VCaP (cell line): ENCODE data around the gene TPGS2.
"Not testable (repeated sequence)": the region's sequence is repeated elsewhere in the genome, so short reads cannot be mapped to it uniquely, and the experiment has no call there.

Experiments
- H3K27ac ChIP-seq: fragments of 450-650 bp; 2 replicates; pipeline ENCODE4 v1.5.1; 2017
- TF ChIP-seq, protein P1 (sequence below): fragments of 450-650 bp; conservative IDR thresholded peaks from 2 replicates; pipeline ENCODE4 v1.5.1; 2017; ENCODE audit warnings: mild to moderate bottlenecking, moderate library complexity

Gene TPGS2

GRCh38 chr18:36828630-36829361 lies at the start of gene TPGS2, which contains the start of gene KIAA1328:
TPGS2 (minus strand) TSS chr18:36829002; CDS start chr18:36828767, 235 bp downstream.
KIAA1328 (plus strand) TSS chr18:36829127; CDS start chr18:36829139, 12 bp downstream.
- TF ChIP-seq, protein P1, sequence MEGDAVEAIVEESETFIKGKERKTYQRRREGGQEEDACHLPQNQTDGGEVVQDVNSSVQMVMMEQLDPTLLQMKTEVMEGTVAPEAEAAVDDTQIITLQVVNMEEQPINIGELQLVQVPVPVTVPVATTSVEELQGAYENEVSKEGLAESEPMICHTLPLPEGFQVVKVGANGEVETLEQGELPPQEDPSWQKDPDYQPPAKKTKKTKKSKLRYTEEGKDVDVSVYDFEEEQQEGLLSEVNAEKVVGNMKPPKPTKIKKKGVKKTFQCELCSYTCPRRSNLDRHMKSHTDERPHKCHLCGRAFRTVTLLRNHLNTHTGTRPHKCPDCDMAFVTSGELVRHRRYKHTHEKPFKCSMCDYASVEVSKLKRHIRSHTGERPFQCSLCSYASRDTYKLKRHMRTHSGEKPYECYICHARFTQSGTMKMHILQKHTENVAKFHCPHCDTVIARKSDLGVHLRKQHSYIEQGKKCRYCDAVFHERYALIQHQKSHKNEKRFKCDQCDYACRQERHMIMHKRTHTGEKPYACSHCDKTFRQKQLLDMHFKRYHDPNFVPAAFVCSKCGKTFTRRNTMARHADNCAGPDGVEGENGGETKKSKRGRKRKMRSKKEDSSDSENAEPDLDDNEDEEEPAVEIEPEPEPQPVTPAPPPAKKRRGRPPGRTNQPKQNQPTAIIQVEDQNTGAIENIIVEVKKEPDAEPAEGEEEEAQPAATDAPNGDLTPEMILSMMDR, result peak; percentile 67
- peak within 1 kb of the TSS; percentile 85 for H3K27ac ChIP-seq

- not testable (repeated sequence) for H3K27ac ChIP-seq
These were observed 45.0 kb upstream of the TPGS2 start for GRCh38 chr18:36873826-36874225.

GRCh38 chr18:36872329-36872728 lies 43.5 kb upstream of the TPGS2 start:
- H3K27ac ChIP-seq, result no peak overlapping the region
- TF ChIP-seq, protein P1, result no peak

- TF ChIP-seq, protein P1, result no peak
These were observed 43.0 kb upstream of the TPGS2 start for GRCh38 chr18:36871801-36872200.

GRCh38 chr18:36867056-36867455 lies 38.3 kb upstream of the TPGS2 start:
- no peak overlapping the region for H3K27ac ChIP-seq
- TF ChIP-seq, protein P1, result no peak

More at GRCh38 chr18:36871801-36872200, 43.0 kb upstream of the TPGS2 start:
- no peak overlapping the region for H3K27ac ChIP-seq

DNA sequence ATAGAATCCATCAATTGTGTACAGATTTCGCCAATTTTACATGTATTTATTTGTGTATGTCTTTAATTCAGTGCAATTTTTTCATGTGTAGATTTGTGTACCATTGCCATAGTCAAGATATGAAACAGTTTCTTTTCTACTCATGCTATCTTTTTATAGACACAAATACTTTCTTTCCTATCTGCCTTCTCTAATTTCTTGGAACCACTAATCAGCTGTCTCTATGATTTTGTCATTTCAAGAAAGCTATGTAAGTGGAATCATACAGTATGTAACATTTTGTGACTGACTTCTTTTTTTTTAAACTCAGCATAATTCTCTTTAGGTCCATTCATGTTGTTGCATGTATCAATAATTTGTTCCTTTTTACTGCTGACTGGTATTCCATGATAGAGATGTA lies 33.4 kb upstream of the TPGS2 start:
- TF ChIP-seq, protein P1, result no peak
- no peak overlapping the region for H3K27ac ChIP-seq

- TF ChIP-seq, protein P1, result no peak
- no peak overlapping the region for H3K27ac ChIP-seq
These were observed 28.0 kb upstream of the TPGS2 start for GRCh38 chr18:36856815-36857214.

GRCh38 chr18:36851202-36851590 lies 22.4 kb upstream of the TPGS2 start:
- TF ChIP-seq, protein P1, result no peak
- no peak overlapping the region for H3K27ac ChIP-seq
